WTC11 (cell line): ENCODE measurements around the gene MCM5. TPM values are rescaled to one million over a fixed set of nuclear protein-coding genes. Genes with fewer than 3 reads are reported as not detected.

Experiments
- ATAC-seq: fragments of 200-7000 bp; cut with Tn5 transposase; 2 replicates; pipeline ENCODE4 v1.10.0; 2021; ENCODE audit warnings: mild to moderate bottlenecking, moderate library complexity
- CTCF ChIA-PET: fragments of 300-600 bp; sonication (Branson Sonifier 250); formaldehyde crosslinking; loops from one replicate; lab custom pipeline; 2021; ENCODE audit warnings: antibody characterized with exemption; lab: Charles Lee
- POLR2A ChIA-PET: fragments of 350-600 bp; sonication (Branson Sonifier 250); formaldehyde crosslinking; loops from one replicate; lab custom pipeline; 2021; ENCODE audit warnings: antibody characterized with exemption; lab: Charles Lee
- DNase-seq: peaks from one replicate; pipeline ENCODE4 v3.0.0; 2021; ENCODE audit warnings: low spot score
- H3K27ac Mint-ChIP-seq: 2 replicates; pipeline ENCODE4 v1.8.0; 2021; ENCODE audit warnings: mixed read lengths
- H3K27me3 Mint-ChIP-seq: 2 replicates; pipeline ENCODE4 v1.8.0; 2021; ENCODE audit warnings: low read depth, mild to moderate bottlenecking, moderate library complexity, mixed read lengths
- H3K36me3 Mint-ChIP-seq: 2 replicates; pipeline ENCODE4 v1.8.0; 2021; ENCODE audit warnings: mixed read lengths
- H3K4me1 Mint-ChIP-seq: 2 replicates; pipeline ENCODE4 v1.8.0; 2022; ENCODE audit warnings: mixed read lengths
- H3K4me3 Mint-ChIP-seq: 2 replicates; pipeline ENCODE4 v1.8.0; 2021; ENCODE audit warnings: mild to moderate bottlenecking, moderate library complexity, mixed read lengths
- H3K9me3 Mint-ChIP-seq: 2 replicates; pipeline ENCODE4 v1.8.0; 2021; ENCODE audit warnings: mixed read lengths
- ATF1 ChIP-seq: sonication (generic); formaldehyde crosslinking; IDR thresholded peaks from 2 replicates; pipeline ENCODE4 v1.8.1; 2023; ENCODE audit warnings: mild to moderate bottlenecking, moderate library complexity, missing genetic modification reagents
- CBFB ChIP-seq: sonication (generic); formaldehyde crosslinking; IDR thresholded peaks from 2 replicates; pipeline ENCODE4 v1.8.1; 2022; ENCODE audit warnings: mild to moderate bottlenecking, low read depth, missing genetic modification reagents
- CREB1 ChIP-seq: sonication (generic); formaldehyde crosslinking; IDR thresholded peaks from 2 replicates; pipeline ENCODE4 v1.8.0; 2023; ENCODE audit warnings: mild to moderate bottlenecking, missing genetic modification reagents
- CREM ChIP-seq: sonication (generic); formaldehyde crosslinking; IDR thresholded peaks from 2 replicates; pipeline ENCODE4 v1.8.1; 2022; ENCODE audit warnings: mild to moderate bottlenecking, missing genetic modification reagents, moderate library complexity
- GRHL2 ChIP-seq: fragments of 250-450 bp; sonication (Bioruptor Pico); IDR thresholded peaks from 2 replicates; pipeline ENCODE4 v1.8.0; 2022; ENCODE audit warnings: mild to moderate bottlenecking, moderate library complexity; ENCODE audit not compliant: insufficient replicate concordance, severe bottlenecking
- HMGA2 ChIP-seq: fragments of 250-450 bp; sonication (Bioruptor Pico); IDR thresholded peaks from 2 replicates; pipeline ENCODE4 v1.4.0; 2021; ENCODE audit warnings: mild to moderate bottlenecking, moderate library complexity
- KAT7 ChIP-seq: sonication (generic); formaldehyde crosslinking; IDR thresholded peaks from 2 replicates; pipeline ENCODE4 v1.8.1; 2023; ENCODE audit warnings: missing genetic modification reagents, mild to moderate bottlenecking, borderline replicate concordance
- MXD4 ChIP-seq: fragments of 250-450 bp; sonication (Bioruptor Pico); IDR thresholded peaks from 2 replicates; pipeline ENCODE4 v1.8.0; 2021; ENCODE audit warnings: mild to moderate bottlenecking, moderate library complexity, borderline replicate concordance
- MYBL2 ChIP-seq: sonication (generic); formaldehyde crosslinking; IDR thresholded peaks from 2 replicates; pipeline ENCODE4 v1.8.1; 2023; ENCODE audit warnings: mild to moderate bottlenecking, moderate library complexity, missing genetic modification reagents
- RELA ChIP-seq: sonication (generic); formaldehyde crosslinking; IDR thresholded peaks from 2 replicates; pipeline ENCODE4 v1.8.1; 2022; ENCODE audit warnings: missing genetic modification reagents, mild to moderate bottlenecking, borderline replicate concordance
- SOX15 ChIP-seq: fragments of 250-450 bp; sonication (Bioruptor Pico); IDR thresholded peaks from 2 replicates; pipeline ENCODE4 v1.9.0; 2021; ENCODE audit warnings: mild to moderate bottlenecking
- ZNF396 ChIP-seq: fragments of 250-450 bp; sonication (Bioruptor Pico); IDR thresholded peaks from 2 replicates; pipeline ENCODE4 v1.8.0; 2021; ENCODE audit warnings: mild to moderate bottlenecking, moderate library complexity, borderline replicate concordance
- ZNF416 ChIP-seq: fragments of 250-450 bp; sonication (Bioruptor Pico); IDR thresholded peaks from 2 replicates; pipeline ENCODE4 v1.9.0; 2021; ENCODE audit warnings: mild to moderate bottlenecking, inconsistent platforms
- total RNA-seq: library from RNA; stranded (reverse); gene quantifications from 3 replicates; pipeline ENCODE4 v1.2.3, GENCODE V29; 2021
- TF ChIP-seq, protein P1 (sequence below): sonication (generic); formaldehyde crosslinking; IDR thresholded peaks from 2 replicates; pipeline ENCODE4 v1.8.0; 2022; ENCODE audit warnings: mild to moderate bottlenecking, missing genetic modification reagents
- TF ChIP-seq, protein P2 (sequence below): sonication (generic); formaldehyde crosslinking; IDR thresholded peaks from 2 replicates; pipeline ENCODE4 v1.8.1; 2022; ENCODE audit warnings: missing genetic modification reagents, borderline replicate concordance
- TF ChIP-seq, protein P3 (sequence below): fragments of 250-450 bp; sonication (Bioruptor Pico); IDR thresholded peaks from 2 replicates; pipeline ENCODE4 v2.1.2; 2022; ENCODE audit warnings: mild to moderate bottlenecking, moderate library complexity
- TF ChIP-seq, protein P4 (sequence below): fragments of 250-450 bp; sonication (Bioruptor Pico); IDR thresholded peaks from 2 replicates; pipeline ENCODE4 v1.9.0; 2021; ENCODE audit warnings: mild to moderate bottlenecking, borderline replicate concordance
- TF ChIP-seq, protein P5 (sequence below): sonication (generic); formaldehyde crosslinking; IDR thresholded peaks from 2 replicates; pipeline ENCODE4 v1.8.0; 2022; ENCODE audit warnings: mild to moderate bottlenecking, missing genetic modification reagents
- TF ChIP-seq, protein P6 (sequence below): sonication (generic); formaldehyde crosslinking; IDR thresholded peaks from 2 replicates; pipeline ENCODE4 v1.8.1; 2023; ENCODE audit warnings: mild to moderate bottlenecking, missing genetic modification reagents

MCM5 gene
- total RNA-seq, 1 experiment from 2014 or later: 261 TPM

DNA sequence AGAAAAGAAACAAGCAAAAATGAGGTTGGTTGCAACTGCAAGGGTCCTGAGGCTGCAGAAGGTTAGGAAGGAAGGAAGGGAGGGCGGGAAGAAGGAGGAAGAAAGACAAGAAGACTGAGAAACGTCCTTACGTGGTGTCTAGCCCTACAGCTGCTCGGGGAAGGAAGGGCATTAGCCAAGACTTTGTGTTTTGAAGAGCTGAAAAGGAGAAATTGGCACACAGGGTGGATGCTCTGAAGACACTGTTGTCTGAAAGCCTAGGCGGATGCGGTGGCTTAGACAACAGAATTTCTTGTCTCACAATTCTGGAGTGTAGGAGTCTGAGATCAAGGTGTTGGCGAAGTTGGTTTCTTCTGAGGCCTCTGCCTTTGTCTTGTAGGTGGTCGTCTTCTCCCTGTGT lies 60.7 kb downstream of the MCM5 start:
- TF ChIP-seq, protein P1, sequence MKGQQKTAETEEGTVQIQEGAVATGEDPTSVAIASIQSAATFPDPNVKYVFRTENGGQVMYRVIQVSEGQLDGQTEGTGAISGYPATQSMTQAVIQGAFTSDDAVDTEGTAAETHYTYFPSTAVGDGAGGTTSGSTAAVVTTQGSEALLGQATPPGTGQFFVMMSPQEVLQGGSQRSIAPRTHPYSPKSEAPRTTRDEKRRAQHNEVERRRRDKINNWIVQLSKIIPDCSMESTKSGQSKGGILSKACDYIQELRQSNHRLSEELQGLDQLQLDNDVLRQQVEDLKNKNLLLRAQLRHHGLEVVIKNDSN (CRISPR knock-in tag): no peak
- TF ChIP-seq RELA (CRISPR knock-in tag) (no peak), KAT7 (no peak), ATF1 (CRISPR knock-in tag) (no peak), MYBL2 (CRISPR knock-in tag) (no peak), CREM (no peak), MXD4 (no peak), GRHL2 (CRISPR knock-in tag) (no peak), ZNF416 (no peak), HMGA2 (CRISPR knock-in tag) (no peak)
- TF ChIP-seq, protein P2, sequence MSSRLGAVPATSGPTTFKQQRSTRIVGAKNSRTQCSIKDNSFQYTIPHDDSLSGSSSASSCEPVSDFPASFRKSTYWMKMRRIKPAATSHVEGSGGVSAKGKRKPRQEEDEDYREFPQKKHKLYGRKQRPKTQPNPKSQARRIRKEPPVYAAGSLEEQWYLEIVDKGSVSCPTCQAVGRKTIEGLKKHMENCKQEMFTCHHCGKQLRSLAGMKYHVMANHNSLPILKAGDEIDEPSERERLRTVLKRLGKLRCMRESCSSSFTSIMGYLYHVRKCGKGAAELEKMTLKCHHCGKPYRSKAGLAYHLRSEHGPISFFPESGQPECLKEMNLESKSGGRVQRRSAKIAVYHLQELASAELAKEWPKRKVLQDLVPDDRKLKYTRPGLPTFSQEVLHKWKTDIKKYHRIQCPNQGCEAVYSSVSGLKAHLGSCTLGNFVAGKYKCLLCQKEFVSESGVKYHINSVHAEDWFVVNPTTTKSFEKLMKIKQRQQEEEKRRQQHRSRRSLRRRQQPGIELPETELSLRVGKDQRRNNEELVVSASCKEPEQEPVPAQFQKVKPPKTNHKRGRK: no peak
- TF ChIP-seq, protein P3, sequence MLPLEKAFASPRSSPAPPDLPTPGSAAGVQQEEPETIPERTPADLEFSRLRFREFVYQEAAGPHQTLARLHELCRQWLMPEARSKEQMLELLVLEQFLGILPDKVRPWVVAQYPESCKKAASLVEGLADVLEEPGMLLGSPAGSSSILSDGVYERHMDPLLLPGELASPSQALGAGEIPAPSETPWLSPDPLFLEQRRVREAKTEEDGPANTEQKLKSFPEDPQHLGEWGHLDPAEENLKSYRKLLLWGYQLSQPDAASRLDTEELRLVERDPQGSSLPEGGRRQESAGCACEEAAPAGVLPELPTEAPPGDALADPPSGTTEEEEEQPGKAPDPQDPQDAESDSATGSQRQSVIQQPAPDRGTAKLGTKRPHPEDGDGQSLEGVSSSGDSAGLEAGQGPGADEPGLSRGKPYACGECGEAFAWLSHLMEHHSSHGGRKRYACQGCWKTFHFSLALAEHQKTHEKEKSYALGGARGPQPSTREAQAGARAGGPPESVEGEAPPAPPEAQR (CRISPR knock-in tag): no peak
- TF ChIP-seq, protein P4, sequence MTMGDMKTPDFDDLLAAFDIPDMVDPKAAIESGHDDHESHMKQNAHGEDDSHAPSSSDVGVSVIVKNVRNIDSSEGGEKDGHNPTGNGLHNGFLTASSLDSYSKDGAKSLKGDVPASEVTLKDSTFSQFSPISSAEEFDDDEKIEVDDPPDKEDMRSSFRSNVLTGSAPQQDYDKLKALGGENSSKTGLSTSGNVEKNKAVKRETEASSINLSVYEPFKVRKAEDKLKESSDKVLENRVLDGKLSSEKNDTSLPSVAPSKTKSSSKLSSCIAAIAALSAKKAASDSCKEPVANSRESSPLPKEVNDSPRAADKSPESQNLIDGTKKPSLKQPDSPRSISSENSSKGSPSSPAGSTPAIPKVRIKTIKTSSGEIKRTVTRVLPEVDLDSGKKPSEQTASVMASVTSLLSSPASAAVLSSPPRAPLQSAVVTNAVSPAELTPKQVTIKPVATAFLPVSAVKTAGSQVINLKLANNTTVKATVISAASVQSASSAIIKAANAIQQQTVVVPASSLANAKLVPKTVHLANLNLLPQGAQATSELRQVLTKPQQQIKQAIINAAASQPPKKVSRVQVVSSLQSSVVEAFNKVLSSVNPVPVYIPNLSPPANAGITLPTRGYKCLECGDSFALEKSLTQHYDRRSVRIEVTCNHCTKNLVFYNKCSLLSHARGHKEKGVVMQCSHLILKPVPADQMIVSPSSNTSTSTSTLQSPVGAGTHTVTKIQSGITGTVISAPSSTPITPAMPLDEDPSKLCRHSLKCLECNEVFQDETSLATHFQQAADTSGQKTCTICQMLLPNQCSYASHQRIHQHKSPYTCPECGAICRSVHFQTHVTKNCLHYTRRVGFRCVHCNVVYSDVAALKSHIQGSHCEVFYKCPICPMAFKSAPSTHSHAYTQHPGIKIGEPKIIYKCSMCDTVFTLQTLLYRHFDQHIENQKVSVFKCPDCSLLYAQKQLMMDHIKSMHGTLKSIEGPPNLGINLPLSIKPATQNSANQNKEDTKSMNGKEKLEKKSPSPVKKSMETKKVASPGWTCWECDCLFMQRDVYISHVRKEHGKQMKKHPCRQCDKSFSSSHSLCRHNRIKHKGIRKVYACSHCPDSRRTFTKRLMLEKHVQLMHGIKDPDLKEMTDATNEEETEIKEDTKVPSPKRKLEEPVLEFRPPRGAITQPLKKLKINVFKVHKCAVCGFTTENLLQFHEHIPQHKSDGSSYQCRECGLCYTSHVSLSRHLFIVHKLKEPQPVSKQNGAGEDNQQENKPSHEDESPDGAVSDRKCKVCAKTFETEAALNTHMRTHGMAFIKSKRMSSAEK: no peak
- POLR2A ChIA-PET: no interaction called here
- Mint-ChIP-seq H3K4me1 (peaks cover 13% of the 10 kb centered on the region), H3K4me3 (no peak overlapping the region), H3K36me3 (peaks cover 7% of the 10 kb centered on the region), H3K27ac (no peak overlapping the region), H3K9me3 (peaks cover 6% of the 10 kb centered on the region), H3K27me3 (no peaks in the 10 kb centered on the region; the same call in 1 of the 2 replicates)
- DNase-seq: no peak
- no peak for ATAC-seq
- CTCF ChIA-PET: no interaction called here

DNA sequence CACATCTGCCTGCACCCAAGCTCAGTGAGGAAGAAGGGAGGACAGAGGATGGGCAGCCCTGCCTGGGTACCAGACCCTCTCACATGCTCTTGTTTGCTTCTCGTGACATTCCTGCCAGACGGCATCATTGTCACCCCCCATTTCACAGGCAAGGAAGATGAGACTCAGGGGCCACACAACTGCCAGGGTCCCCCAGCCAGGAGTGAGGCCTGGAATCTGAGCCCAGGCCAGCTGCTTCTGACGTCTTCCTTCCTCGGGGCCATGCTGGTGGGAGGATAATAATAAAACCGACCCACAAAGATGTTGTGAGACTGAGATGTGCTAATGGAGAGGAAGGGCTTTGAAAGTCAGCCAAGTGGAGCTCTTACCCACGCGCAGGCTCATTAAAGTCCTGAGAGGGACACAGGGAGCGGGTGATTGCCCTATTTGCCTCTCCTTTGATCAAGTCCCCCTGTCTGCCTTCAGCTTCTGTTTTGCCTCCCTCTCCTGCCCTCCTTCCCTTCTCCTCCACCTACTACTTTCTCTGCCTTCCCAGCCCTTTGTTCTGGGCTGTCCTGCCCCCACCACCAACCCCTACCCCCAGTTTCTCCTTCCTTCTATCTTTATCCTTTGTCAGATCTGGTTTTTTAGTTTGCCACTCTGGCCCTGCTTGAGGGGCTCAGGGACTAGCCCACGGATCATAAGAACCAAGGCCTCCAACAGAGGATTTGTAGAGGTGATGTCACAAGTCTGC lies 62.7 kb downstream of the MCM5 start:
- no peaks in the 10 kb centered on the region; the same call in 1 of the 2 replicates for H3K27me3 Mint-ChIP-seq
- peaks cover 7% of the 10 kb centered on the region for H3K36me3 Mint-ChIP-seq
- ChIA-PET CTCF (no interaction called here), POLR2A (interaction anchor here (0.5 to 0.6 kb wide), 2 partner anchors 42 to 623 kb away, joined by 3 to 4 read pairs; no protein-coding TSS in a partner anchor)
- peaks cover 6% of the 10 kb centered on the region for H3K9me3 Mint-ChIP-seq
- H3K27ac Mint-ChIP-seq: no peak overlapping the region
- no peak overlapping the region for H3K4me3 Mint-ChIP-seq
- no peak for ATAC-seq
- DNase-seq: no peak
- peaks cover 13% of the 10 kb centered on the region for H3K4me1 Mint-ChIP-seq
- TF ChIP-seq SOX15 (CRISPR knock-in tag): no peak
- no peak for TF ChIP-seq CREB1
- no peak for TF ChIP-seq ZNF396
- TF ChIP-seq, protein P5, sequence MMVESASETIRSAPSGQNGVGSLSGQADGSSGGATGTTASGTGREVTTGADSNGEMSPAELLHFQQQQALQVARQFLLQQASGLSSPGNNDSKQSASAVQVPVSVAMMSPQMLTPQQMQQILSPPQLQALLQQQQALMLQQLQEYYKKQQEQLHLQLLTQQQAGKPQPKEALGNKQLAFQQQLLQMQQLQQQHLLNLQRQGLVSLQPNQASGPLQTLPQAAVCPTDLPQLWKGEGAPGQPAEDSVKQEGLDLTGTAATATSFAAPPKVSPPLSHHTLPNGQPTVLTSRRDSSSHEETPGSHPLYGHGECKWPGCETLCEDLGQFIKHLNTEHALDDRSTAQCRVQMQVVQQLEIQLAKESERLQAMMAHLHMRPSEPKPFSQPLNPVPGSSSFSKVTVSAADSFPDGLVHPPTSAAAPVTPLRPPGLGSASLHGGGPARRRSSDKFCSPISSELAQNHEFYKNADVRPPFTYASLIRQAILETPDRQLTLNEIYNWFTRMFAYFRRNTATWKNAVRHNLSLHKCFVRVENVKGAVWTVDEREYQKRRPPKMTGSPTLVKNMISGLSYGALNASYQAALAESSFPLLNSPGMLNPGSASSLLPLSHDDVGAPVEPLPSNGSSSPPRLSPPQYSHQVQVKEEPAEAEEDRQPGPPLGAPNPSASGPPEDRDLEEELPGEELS (CRISPR knock-in tag): no peak
- no peak for TF ChIP-seq CBFB (CRISPR knock-in tag)
- TF ChIP-seq, protein P6, sequence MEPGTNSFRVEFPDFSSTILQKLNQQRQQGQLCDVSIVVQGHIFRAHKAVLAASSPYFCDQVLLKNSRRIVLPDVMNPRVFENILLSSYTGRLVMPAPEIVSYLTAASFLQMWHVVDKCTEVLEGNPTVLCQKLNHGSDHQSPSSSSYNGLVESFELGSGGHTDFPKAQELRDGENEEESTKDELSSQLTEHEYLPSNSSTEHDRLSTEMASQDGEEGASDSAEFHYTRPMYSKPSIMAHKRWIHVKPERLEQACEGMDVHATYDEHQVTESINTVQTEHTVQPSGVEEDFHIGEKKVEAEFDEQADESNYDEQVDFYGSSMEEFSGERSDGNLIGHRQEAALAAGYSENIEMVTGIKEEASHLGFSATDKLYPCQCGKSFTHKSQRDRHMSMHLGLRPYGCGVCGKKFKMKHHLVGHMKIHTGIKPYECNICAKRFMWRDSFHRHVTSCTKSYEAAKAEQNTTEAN: no peak
- TF ChIP-seq, protein P4: no peak
